AML-193 (cell line): ENCODE measurements around the gene D2HGDH.
"Not testable (repeated sequence)": the region's sequence is repeated elsewhere in the genome, so short reads cannot be mapped to it uniquely, and the experiment has no call there.

ENCODE experiments used
- DNase-seq, 2 experiments: peaks; one replicate each; lab custom pipeline; 2025; lab: John Stamatoyannopoulos, UW

Gene D2HGDH

DNA sequence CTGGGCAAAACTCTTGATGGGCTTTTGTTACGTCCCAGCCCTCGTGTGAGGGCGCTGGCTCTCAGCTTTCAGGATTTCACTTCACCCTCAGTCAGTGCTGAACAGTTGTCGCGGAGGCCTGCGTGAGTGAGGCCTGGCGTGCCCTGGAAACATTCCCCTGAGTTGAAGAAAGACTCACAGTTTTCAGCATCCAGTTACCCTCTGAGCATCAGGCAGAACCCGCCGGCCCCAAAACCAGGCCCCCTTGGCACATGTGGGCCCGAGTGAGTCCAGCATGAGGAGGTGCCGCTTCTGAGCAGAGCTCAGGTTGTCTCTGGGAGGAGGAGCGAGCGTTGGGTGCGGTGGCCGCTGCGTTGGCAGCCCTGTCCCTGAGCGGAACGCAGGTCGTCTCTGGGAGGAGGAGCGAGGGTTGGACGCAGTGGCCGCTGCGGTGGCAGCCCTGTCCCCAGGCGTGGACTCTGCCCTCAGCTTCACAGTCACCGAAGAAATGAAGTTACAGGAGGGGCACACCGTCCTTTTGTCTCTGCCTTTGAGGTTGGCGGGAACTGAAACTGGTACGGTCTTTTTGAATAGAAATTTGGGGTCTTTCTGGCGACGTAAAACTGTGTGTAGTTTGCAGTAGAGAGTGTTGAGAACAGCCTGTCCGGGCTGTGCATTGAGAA is 74.4 kb downstream of the D2HGDH start, which contains the start of gene NEU4:
Gene NEU4, plus strand, starts transcription at position 473 of the 662 bp plus-strand sequence. CDS start 5,292 bp downstream, outside the sequence.
- no peak for DNase-seq

DNA sequence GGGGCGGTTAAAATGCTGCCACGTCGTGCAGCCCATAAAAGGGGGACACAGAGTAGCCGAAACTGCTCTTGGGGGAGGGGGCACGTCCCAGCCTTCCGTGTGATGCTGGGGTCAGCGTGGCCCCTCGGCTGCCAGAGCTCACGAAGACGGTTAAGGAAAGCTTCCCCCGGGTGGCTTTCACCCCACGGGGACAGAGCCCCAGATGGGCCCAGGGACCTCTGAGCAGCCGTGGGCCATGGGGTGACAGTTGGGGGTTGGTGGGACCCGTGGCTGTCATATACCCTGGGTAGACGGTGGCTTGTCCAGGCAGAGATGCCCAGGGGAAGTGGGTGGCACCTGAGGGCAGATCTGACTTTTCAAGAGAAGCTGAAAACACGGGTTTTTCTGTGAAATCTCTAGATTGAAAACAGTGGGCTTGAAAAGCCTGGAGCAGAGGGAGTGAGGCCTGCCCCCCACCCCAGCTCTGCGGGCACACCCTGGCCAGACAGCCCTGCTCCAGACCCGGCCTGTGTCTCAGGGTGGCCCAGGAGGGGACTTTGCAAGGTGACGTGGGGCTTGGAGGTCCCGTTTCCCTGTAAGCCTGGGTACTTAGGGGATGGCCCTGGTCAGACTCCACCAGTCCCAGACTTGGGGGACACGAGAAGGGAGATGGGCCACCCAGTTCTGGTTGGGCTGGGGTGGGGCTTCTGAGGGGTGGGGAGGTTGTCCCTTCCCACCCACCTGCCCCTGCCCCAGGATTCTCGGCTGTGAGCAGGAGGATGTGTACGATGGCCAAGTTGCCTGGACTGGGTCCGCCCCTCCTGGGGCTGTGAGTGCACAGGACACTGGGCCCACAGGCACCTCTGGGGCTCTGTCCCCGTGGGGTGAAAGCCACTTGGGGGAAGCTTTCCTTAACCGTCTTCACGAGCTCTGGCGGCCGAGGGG is 75.2 kb downstream of the D2HGDH start:
- no peak for DNase-seq

DNA sequence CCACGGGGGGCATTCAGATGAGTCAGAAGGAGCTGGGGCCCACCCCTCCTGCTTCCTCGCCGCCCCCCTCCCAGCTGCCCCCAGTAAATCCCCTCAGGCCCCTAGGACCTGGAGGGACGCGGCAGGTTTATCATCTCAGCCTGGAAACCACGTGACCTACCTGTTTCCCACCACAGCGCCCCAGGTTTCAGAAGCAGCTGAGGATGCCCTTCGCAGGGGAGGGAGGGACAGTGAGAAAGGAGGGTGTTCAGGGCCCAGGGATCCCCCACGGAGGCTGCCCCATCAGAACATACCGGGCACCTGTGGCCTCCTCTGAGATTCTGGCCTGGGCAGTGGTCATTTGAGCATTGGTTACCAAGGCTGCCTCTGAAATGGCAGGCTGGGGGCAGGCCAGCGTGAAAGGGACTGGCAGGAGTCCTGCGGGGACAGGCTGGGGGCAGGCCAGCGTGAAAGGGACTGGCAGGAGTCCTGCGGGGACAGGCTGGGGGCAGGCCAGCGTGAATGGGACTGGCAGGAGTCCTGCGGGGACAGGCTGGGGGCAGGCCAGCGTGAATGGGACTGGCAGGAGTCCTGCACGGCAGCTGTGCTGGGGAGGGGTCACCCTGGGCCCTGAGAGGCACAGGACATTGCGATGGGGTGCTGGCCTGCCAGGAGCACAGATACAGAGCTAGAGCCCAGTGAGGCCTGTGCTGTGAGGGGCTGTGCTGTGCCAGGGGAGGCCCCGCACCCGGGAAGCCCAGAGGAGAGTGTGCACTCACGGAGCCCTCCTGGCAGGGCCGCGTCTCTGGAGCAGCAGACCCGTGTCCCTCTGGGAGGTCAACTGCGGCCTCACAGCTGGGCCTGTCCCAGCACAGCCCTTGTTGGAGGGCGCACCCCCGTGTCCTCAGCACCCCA is 76.1 kb downstream of the D2HGDH start:
- no peak for DNase-seq

DNA sequence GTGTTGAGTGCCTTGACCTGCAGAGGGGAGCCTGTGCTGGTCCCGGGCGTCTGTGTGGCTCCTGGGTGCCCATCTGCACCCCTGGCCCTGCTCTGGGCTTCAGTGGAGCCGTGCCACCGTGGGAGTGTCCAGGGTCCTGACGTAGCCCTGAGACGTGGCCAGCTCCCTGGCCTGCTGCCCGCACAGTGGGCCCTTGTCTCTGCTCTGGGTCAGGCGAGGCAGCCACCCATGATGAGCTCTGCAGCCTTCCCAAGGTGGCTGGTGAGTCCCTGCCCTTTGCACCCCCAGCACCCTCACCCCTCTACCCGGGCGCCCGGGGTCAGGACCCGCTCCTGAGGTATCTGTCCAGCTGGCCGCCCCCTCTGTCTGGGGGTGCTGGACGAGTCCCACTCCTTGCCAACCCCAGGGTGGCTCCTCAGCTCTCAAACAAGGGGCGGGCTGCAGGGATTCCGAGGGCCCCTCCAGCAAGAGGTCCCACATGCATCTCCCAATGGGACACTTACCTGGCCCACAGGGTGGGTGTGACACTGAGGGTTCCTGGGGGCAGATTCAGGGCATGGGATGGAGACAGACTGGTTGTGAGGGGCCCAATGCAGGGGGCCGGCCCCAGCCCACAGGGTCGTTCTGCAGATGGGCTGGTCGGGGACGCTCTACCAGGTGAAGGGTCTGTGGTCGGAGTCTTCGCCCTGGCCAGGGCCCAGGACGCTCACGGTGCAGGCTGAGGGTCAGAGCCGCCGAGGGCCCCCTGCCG is 76.9 kb downstream of the D2HGDH start:
- no peak for DNase-seq

DNA sequence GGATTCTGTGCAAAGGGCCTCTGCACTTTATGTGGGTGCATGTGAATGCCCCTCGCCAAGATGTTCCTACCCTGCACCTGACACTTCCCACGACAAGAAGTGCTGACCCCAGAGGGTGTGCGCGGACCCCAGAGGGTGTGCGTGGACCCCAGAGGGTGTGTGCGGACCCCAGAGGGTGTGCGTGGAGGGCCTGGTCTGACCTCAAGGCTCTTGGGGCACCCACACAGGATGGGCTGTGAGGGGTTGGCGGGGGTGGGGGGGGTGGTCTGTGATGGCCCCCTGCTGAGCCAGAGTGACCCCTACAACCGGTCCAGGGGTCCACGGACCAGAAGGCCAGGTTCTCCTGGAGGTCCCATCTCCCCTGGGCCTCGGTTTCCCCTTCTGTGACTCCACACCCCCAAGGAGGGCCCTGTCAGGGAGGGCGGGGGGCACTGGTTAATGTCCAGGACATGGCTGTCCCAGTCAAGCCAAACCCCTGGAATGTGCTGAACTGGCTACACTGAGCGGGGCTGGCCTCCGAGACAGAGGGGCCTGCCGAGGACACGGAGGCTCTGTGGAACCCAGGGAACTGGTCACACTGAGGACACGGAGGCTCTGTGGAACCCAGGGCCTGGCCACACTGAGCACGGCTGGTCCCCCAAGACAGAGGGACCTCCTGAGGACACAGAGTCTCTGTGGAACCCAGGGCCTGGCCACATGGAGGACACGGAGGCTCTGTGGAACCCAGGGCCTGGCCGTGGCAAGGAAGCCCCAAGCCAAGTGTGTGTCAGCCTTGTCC is 77.7 kb downstream of the D2HGDH start:
- no peak for DNase-seq

DNA sequence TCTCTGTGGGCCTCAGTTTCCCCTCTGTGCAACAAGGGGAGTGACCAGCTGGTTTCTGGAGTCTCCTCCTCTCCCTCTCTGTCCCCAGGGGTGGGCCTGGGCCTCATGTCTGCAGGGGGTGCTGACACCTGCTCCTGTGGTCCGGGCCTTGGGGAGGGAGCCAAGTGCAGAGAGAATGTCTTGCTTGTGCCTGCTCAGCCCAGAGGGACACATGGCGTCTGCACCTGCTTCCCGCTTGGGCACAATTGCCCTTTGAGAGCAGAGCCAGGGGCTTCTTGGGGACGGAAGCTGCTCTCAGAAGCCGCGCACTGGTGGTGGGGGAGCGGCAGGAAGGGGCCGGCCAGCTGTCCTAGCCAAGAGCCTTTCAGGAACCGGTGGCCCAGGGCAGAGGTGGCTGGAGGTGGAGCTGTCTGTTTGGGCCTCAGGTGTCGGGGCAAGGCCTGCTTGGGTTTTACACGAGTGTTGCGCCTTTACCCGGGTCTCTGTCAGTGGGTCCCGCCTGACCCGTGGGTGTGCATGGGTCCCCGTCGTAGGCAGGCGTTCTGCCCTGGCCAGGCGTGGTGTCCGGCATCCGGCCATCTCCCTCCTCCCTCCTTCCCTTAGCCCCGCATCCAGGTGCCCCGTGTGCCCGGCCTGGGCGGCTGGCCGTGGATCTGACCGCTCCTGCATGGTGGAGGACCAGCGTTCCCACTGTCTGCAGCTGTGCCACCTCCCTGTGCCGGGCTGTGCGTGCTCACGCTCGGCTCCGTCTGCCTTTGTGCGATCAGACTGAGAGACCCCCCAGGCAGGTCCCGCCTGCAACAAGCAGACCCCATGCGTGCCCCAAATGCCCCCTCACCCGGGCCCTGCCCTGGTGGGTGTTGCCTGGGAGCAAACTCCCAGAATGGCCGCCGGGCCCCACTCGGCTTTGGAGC is 78.6 kb downstream of the D2HGDH start:
- no peak for DNase-seq

DNA sequence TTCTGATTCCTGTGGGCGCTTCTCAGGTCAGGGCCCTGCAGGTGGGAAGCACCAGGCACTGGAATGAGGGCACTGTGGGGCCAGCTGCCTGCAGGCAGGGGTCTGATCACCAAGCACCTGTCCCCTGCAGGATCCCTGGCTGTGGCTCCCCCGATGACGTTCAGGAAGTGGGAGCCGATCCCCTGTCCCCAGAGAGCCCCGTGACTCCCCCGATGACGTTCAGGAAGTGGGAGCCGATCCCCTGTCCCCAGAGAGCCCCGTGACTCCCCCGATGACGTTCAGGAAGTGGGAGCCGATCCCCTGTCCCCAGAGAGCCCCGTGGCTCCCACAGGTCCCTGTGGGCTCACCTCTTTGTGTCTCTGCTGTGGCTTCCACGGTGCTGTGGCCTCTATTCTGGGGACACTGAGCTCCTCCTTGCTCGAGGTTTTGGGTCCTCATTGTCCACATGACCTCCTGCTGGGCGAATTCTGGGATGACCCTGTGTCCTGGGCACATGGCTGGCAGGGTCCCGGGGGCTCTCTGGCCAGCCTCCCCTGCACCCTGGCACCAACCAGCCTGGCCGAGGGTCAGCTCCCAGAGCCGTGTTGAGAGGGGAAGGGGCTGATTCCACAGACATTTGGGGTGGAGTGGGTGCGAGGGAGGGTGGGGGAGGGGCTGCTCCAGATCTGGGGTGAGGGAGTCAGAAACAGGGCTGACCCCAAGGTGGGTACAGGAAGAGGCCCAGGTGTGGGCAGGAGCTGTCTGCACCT is 79.4 kb downstream of the D2HGDH start:
- DNase-seq: no peak

DNA sequence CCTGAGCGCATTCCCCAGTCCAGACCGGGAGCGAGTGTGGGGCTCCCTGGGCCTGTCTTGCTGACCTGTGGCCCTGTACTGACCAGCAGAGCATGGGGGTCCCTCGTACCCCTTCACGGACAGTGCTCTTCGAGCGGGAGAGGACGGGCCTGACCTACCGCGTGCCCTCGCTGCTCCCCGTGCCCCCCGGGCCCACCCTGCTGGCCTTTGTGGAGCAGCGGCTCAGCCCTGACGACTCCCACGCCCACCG is 79.9 kb downstream of the D2HGDH start:
- DNase-seq: no peak

DNA sequence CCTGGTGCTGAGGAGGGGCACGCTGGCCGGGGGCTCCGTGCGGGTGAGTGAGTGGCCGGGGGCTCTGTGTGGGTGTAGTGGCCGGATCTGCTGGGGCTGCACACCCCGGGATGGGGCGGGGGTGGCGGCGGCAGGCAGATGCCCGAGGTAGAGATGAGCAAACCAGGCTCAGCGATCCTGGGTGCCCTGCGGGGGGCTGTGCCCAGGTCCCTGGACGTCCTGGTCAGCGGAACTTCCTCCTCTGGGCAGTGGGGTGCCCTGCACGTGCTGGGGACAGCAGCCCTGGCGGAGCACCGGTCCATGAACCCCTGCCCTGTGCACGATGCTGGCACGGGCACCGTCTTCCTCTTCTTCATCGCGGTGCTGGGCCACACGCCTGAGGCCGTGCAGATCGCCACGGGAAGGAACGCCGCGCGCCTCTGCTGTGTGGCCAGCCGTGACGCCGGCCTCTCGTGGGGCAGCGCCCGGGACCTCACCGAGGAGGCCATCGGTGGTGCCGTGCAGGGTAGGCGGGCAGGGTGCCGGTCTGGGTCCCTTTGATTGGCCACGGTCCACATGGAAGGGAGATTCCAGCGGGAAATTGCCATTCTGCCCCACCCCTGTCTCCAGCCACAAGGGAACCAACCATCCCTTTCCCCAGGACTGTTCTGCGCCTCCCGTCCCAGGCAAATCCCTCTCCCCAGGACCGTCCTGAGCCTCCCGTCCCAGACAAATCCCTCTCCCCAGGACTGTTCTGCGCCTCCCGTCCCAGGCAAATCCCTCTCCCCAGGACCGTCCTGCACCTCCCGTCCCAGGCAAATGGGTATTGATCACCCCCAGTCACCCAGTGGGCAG is 80.4 kb downstream of the D2HGDH start:
- no peak for DNase-seq

DNA sequence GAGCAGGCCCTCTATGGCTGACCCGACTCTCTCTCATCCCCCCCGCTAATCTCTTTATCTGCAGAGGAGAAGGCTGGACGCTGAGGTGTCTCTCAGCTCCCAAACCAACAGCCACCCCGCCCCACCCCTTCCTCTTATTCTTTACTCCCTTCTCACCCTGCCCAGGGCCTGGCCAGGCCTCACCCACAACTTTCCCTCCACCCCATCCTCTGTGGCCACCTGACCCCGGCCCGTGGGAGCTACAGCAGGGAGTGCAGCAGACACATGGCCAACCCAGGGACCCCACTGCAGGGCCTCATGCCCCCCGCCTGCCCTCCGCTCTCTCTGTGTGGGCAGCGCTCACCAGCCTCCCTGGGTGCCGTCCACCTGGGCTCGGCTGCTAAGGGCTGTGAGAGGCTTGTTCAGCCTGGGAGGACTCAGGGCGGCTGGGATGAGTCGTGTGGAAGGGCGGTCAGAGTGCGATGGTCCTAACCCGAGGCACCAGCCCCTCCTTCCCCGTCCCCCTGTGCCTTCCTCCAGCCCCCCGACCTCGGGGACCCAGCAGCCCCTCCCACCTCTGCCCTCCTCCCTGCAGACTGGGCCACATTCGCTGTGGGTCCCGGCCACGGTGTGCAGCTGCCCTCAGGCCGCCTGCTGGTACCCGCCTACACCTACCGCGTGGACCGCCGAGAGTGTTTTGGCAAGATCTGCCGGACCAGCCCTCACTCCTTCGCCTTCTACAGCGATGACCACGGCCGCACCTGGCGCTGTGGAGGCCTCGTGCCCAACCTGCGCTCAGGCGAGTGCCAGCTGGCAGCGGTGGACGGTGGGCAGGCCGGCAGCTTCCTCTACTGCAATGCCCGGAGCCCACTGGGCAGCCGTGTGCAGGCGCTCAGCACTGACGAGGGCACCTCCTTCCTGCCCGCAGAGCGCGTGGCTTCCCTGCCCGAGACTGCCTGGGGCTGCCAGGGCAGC is 81.3 kb downstream of the D2HGDH start:
- no peak for DNase-seq

DNA sequence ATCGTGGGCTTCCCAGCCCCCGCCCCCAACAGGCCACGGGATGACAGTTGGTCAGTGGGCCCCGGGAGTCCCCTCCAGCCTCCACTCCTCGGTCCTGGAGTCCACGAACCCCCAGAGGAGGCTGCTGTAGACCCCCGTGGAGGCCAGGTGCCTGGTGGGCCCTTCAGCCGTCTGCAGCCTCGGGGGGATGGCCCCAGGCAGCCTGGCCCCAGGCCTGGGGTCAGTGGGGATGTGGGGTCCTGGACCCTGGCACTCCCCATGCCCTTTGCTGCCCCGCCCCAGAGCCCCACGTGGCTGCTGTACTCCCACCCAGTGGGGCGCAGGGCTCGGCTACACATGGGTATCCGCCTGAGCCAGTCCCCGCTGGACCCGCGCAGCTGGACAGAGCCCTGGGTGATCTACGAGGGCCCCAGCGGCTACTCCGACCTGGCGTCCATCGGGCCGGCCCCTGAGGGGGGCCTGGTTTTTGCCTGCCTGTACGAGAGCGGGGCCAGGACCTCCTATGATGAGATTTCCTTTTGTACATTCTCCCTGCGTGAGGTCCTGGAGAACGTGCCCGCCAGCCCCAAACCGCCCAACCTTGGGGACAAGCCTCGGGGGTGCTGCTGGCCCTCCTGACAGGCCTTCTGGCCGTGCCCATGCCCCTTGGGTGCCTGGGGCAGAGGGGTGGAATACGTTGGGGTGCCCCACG is 82.1 kb downstream of the D2HGDH start:
- DNase-seq: no peak

DNA sequence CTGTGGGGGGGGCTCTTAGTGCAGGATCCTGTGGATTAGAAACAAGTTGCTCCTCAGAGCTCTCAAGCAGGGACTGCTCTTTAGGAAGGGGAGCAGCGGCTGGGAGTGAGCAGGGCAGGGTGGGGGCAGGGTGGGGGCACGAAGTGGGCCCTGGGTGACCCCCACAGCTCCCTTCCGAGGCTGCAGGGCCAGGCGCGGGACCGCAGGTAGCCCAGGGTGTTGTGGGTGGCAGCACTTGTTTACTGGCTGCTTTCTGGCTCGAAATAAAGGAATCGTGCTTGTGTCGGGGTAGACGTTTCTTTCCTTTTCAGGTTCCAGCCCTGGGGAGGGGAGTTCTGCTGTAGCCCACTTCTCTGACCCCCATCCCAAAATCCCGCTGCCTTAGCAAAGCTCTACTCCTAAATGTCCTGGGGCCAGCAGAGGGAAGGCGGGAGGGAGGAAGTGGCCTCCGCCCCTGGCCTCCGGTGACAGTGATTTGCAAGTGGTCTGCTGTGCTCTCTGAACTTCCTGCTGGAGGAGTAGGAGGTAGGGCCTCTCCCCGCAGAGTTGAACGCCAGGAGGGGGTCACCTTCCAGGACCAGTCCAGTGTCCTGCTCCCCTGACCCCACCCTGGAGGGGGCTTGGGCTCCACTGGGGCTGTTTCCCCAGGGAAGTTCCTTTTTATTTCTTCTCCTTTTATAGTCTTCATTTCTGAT is 82.8 kb downstream of the D2HGDH start:
- no peak for DNase-seq

DNA sequence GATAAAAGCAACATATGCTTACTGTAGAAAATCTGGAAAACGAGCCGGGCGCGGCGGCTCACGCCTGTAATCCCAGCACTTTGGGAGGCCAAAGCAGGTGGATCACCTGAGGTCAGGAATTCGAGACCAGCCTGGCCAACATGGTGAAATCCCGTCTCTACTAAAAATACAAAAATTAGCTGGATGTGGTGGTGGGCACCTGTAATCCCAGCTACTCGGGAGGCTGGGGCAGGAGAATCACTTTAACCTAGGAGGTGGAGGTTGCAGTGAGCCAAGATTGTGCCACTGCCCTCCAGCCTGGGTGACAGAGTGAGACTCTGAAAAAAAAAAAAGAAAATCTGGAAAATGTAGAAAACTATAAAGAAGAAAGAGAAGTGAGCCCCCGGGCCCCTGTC is 83.4 kb downstream of the D2HGDH start:
- not testable (repeated sequence) for DNase-seq
